GM12872 (cell line): ENCODE results near the gene GRN.

Experiments used
- CTCF ChIP-seq: IDR thresholded peaks from 3 replicates; pipeline ENCODE4 v1.5.1; 2011; ENCODE audit warnings: low read depth, mild to moderate bottlenecking, low read length, moderate library complexity; ENCODE audit not compliant: insufficient read depth

Gene GRN

GRCh38 chr17:44310188-44310587 is 34.9 kb upstream of the GRN start:
- no peak for TF ChIP-seq CTCF

- no peak for TF ChIP-seq CTCF
Measured at GRCh38 chr17:44310609-44311376, 34.3 kb upstream of the GRN start.

- TF ChIP-seq CTCF = no peak
Measured at GRCh38 chr17:44311562-44312181, 33.4 kb upstream of the GRN start.

GRCh38 chr17:44312396-44313104 is 32.6 kb upstream of the GRN start:
- no peak for TF ChIP-seq CTCF

GRCh38 chr17:44314031-44314430 is 31.1 kb upstream of the GRN start:
- no peak for TF ChIP-seq CTCF

- no peak for TF ChIP-seq CTCF
Measured at GRCh38 chr17:44314524-44314868, 30.6 kb upstream of the GRN start.

- TF ChIP-seq CTCF = no peak
Measured at GRCh38 chr17:44314869-44315661, 30.0 kb upstream of the GRN start.
